ENCODE data around the gene HTT.

Gene HTT

GRCh38 chr4:3031357-3032082 is 43.0 kb upstream of the HTT start:
- Histone ChIP-seq H3K27me3 (no peaks in the 10 kb centered on the region), H3K9me3 (no peaks in the 10 kb centered on the region), H3K4me3 (ENCODE audit: low read depth, low read length) (no peak overlapping the region), H3K4me1 (no peaks in the 10 kb centered on the region), H3K36me3 (no peaks in the 10 kb centered on the region)
- DNase-seq = no peak
- TF ChIP-seq CTCF (IDR thresholded peaks at IDR 0.05; ENCODE audit: low read depth, low read length) = no peak

GRCh38 chr4:3034231-3034630 is 40.2 kb upstream of the HTT start:
- Histone ChIP-seq H3K27me3 (no peaks in the 10 kb centered on the region), H3K4me1 (no peaks in the 10 kb centered on the region), H3K36me3 (no peaks in the 10 kb centered on the region), H3K4me3 (ENCODE audit: low read depth, low read length) (no peak overlapping the region), H3K9me3 (no peaks in the 10 kb centered on the region)
- no peak for DNase-seq
- TF ChIP-seq CTCF (IDR thresholded peaks at IDR 0.05; ENCODE audit: low read depth, low read length) = no peak

- no peaks in the 10 kb centered on the region for H3K36me3 ChIP-seq
- no peak for TF ChIP-seq CTCF (IDR thresholded peaks at IDR 0.05; ENCODE audit: low read depth, low read length)
- H3K4me3 ChIP-seq (ENCODE audit: low read depth, low read length) = no peak overlapping the region
- H3K9me3 ChIP-seq = no peaks in the 10 kb centered on the region
- no peak for DNase-seq
- H3K27me3 ChIP-seq = no peaks in the 10 kb centered on the region
- no peaks in the 10 kb centered on the region for H3K4me1 ChIP-seq
These were observed 39.2 kb upstream of the HTT start for GRCh38 chr4:3035249-3035648.

- DNase-seq = no peak
- TF ChIP-seq CTCF (IDR thresholded peaks at IDR 0.05; ENCODE audit: low read depth, low read length) = no peak
- no peaks in the 10 kb centered on the region for H3K27me3 ChIP-seq
- H3K4me3 ChIP-seq (ENCODE audit: low read depth, low read length) = no peak overlapping the region
- H3K9me3 ChIP-seq = no peaks in the 10 kb centered on the region
- no peaks in the 10 kb centered on the region for H3K36me3 ChIP-seq
- H3K4me1 ChIP-seq = no peaks in the 10 kb centered on the region
These were observed 38.8 kb upstream of the HTT start for GRCh38 chr4:3035674-3036073.

GRCh38 chr4:3036131-3036952 is 38.1 kb upstream of the HTT start:
- no peak for TF ChIP-seq CTCF (IDR thresholded peaks at IDR 0.05; ENCODE audit: low read depth, low read length)

GRCh38 chr4:3037957-3038461 is 36.5 kb upstream of the HTT start:
- TF ChIP-seq CTCF (IDR thresholded peaks at IDR 0.05; ENCODE audit: low read depth, low read length) = no peak
- H3K36me3 ChIP-seq = no peaks in the 10 kb centered on the region
- H3K27me3 ChIP-seq = no peaks in the 10 kb centered on the region
- DNase-seq = no peak
- no peak overlapping the region for H3K4me3 ChIP-seq (ENCODE audit: low read depth, low read length)
- no peaks in the 10 kb centered on the region for H3K9me3 ChIP-seq
- no peaks in the 10 kb centered on the region for H3K4me1 ChIP-seq

More at GRCh38 chr4:3036131-3036952, 38.1 kb upstream of the HTT start:
- Histone ChIP-seq H3K4me1 (no peaks in the 10 kb centered on the region), H3K27me3 (no peaks in the 10 kb centered on the region), H3K9me3 (no peaks in the 10 kb centered on the region), H3K36me3 (no peaks in the 10 kb centered on the region), H3K4me3 (ENCODE audit: low read depth, low read length) (no peak overlapping the region)
- no peak for DNase-seq
